ENCODE results near the gene CYRIA. TPM values are rescaled to one million over a fixed set of nuclear protein-coding genes. Genes with fewer than 3 reads are reported as not detected.
A peak's percentile ranks its signal among the peaks of the same experiment; 100 is the strongest.

The CYRIA gene
- total RNA-seq, 1 experiment from 2014 or later: 4.5 TPM

DNA sequence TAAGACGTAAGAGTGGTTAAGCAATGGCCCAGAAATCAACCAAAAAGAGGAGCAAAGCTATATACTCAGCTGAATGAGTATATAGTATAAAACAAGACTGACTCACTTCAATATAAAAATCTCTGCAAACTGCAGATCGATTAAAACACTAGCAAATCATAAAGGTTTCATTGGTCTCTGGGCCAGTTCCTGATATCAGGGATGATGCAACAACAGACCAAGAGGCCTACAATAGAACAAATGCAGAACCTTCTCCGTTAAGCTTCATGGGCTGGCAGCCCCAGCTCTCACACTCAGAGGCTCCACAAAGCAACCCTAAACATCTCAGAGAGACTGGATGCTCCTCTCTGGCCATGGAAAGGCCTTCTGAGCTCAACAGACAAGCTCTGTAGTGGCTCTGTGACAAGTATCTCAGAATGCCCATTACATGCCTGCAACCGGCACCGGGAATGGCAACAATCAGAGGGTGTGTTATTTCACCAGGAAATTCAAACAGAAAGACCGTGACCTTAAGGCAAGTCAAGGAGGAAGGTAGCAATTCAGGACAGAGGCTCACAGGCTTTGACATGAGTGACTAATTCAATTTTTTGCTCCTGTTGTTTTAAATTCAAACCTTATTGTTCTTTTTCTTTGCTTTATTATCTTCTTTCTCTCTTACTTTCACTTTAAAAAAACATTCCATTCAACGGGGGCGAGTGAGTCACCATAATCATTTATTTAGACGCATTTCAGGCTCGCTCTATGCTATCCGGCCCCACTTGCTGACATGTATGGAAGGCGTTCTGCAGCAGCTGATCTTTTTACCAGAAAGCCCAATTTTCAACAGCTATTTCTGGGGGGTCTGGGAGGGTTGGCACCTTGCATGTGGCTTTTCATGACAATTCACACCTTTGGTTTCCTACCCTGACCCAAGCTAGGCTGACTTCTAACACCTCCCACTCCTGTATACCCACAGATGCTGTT lies 15.1 kb downstream of the CYRIA start:
- DNase-seq (ENCODE audit: low read depth): peak; percentile 64

DNA sequence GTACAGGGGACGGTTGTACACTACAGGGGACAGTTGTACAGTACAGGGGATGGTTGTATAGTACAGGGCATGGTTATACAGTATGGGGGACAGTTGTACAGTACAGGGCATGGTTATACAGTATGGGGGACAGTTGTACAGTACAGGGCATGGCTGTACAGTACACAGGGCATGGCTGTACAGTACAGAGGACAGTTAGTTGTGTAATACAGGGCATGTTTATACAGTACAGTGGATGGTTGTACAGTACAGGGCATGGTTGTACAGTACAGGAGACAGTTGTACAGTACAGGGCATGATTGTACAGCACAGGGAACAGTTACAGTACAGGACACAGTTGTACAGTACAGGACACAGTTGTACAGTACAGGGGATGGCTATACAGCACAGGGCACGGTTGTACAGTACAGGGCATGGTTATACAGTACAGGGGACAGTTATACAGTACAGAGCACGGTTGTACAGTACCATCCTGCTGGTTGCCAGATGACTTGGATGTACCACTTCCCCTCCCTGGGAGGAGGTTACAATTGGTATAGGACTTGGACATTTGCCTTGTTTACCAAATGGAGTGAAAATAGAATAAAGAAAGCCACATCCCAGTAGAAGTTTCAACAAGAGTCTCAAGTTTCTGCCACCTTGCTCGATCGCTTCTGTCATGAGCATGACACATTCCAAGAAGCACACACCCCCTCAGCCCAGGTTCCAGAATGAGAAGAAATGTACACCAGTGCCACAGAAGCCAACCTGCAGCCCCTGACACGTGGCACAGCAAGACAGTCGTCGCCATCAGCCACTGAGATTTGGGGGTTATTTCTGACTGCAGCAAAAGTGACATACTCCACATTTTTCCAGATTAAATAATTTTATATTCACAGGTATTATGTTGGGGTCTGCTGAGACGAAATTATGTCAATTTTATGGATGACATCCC lies 16.0 kb downstream of the CYRIA start:
- no peak for DNase-seq (ENCODE audit: low read depth)

DNA sequence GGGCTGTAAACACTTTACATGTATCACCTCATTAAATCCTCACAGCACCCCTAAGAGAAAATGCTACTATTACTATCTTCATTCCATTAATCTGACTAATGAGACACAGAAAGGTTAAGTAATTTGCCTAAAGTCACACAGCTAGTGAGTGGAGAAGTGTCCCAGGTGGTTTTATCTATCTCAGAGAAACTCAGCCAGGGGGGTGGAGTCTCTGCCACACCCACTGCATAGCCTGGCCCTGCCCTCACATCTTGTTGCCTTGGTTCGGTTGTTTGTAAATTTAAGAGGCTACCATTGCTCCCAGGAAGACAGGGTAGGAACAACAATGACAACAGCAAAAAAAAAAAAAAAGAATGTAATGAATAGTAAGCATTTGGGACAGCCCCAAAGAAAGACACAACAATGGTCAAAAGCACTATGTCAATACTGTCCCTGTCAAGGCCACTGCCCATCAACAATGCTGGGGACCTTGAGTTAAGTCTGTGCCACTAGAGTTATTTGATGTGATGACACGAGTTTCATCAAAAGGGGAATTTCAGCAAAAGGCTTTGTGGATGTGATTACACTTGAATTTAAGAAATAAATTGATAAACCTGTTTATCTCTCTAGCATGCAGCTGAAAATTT lies 17.5 kb downstream of the CYRIA start:
- DNase-seq (ENCODE audit: low read depth): no peak

DNA sequence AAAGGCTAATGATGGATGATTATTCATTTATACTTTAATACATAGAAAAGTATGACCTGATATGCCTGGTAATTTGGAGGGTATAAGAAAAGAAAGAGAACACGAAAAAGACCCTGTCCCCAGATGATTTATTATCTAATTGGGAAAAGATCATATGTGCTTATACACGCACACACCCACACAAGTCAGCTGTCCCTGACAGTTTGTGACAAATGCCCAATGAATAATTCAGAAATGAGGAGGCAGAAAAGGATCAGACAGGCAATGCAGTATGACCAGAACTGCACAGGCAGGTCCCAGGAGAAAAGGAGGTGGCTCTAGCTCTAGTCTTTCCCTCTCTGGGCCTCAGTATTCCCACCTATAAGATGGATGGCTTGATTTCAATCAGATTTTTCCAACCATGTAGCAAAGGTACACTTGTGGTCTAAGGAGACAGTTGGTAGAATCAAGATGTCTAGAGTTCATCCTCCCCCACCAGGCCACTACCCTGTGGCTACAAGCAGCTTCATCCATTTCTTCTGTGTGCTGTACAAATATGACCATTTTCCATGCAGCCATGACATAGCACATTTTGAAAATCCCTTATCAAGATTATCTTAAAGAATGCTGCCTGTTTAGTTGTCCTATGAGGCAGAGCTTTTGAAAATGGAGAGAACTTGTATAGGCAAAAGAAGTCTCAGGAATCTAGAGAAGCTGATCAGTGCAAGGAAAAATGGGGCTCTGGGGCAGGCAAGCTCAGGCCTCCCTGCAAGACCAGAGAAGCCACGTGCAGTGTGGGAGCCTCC lies 19.7 kb downstream of the CYRIA start:
- DNase-seq (ENCODE audit: low read depth): no peak

DNA sequence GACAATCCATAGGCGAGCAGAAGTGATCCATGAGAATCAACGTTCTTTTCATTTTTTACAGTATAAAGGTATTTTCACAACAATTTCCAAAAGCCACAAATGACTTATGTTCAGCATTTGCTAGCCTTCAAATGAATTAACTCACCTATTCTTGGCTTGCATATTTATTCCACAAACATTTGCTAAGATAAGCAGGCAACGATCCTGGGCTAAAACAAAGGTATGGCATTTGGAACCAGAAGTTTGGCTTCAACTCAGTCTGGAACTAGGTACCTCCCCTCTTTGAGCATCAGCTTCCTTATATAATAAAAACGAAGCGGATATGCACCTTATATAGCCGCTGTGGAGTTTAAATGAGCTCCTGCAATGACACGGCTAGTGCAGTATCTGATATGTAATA lies 20.5 kb downstream of the CYRIA start:
- no peak for DNase-seq (ENCODE audit: low read depth)

DNA sequence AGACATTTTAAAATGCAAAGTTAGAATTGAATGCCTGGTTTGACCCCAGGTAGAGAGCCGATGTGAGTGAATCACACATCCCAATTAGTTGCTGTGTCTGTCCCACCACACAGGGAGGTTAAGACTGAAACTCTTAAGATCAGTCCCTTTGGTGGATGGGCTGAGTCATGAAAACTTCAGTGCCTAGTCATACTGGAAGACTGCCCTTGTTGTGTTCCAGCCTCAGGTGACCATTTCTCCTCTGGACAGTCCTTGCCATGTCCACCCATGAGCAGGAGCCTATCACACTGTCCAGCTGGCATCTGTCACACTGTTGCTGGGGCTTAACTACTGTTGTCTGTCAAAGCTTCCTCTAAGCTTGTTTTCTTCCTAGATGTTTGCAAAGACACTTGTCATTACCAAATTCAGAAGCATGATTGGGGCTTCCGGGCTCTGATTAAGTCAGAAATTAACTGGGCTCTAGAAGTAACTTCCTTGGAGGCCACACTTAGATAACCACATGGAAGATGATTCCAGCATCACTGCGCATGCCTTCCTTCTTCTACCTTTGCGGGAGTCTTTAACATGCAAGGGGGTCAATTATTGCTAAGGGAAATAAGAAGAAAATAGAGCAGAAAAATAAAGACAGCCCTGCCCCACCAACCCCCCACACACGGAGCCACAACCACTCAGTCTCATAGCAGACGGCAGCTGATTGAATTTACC lies 21.3 kb downstream of the CYRIA start:
- peak; percentile 41 for DNase-seq (ENCODE audit: low read depth)

DNA sequence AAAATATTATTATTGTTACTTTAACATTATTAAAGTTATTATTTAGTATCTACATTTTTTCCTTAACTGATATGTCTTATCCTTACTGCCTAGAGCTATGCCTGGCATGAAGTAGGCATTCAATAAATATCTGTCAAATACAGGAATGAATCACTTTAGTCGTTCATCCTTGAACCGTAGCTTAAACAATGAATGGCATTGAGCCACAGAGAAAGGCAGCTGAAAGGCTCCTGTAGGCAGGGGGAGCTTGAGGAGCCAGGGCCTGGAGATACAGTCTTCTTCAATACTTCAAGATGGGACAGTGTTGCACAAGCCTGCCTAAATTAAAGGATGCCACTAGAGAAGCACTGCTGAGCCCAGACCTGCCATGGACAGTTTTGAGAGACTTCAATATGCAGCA lies 22.5 kb downstream of the CYRIA start:
- no peak for DNase-seq (ENCODE audit: low read depth)

DNA sequence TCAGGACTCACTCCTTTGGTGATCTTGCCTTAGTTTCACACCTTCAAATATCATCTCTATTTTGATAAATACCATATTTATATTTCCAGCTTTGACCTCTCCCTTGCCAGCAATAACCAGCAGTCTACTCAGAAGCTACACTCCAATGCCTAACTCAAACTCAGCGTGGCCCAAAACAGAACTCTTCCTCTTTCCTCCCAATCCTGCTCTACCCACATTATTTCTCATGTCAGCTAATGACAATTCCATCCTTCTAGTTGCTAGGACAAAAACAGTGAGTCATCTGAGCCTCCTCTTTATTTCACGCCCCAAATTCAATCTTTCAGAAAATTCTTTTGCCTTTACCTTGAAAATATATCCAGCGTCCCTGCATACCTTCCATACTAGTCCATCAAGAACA lies 23.5 kb downstream of the CYRIA start:
- DNase-seq (ENCODE audit: low read depth): no peak

DNA sequence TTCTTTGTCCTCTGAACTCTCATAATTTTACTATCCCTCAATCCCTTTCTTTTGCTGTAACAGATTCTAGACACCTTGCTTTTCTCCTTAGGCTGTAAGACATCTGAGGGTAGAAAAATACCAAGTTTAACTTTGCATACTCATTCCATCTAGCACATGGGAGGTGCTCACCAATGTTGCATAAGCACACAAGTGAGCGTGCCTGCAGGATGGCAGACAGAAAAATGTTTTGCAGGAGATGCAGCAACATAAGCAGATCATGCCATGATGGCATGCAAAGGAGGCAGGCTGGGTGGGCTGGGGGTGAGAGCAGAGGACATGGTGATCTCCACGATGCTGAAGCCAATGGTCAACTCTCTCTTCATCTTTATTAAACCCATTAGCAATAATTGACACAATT lies 24.1 kb downstream of the CYRIA start:
- DNase-seq (ENCODE audit: low read depth): no peak

DNA sequence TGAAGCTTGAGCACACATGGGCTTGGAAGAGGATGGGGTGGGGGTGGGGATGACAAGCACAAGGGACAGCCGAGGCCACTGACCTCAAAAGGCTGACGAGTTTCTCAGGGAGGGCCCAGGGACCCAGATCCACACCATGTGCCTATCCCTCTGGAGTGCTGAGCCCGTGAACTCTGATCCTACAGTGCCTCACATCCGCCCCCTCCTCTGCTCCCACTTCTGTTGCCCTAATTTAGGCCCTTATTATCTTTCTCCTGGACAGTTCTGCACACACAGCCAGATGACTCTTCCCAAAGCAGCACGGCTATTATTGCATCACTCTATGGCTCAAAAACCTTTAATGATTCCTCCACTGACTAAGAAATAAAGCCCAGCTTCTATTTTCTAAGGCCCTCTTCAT lies 24.8 kb downstream of the CYRIA start:
- DNase-seq (ENCODE audit: low read depth): peak; percentile 24

DNA sequence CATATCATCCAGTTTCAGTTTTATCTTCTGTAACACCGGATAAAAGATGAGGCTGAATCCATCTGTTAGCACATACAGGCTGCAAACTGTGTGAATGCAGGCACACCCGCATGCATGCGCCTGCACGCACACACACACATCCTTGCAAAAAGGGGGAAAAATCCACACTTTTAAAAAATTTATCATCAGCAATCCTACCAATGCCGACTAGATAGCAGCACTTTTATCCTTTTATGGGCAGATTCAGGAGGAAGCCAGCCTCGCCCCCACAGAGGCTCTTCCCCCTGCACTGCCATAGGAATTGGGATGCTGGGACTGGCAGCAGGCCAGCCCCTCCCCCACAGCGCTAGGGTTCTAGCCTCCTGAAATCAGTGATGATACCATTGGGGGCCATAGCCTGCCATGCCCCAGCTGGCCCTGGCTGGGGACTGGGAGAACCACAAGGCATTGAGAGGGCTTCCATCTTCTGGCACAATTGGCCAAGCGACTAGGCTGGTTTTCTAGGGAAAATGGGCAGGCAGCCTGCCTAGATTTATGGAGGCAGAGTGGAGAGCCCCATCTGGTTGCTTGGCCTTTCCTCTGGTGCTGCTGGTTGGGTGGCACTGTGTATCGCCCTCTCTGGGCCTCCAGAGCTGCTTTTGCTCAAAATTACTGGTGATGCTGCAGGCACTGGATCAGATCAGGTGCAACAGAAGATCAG lies 25.5 kb downstream of the CYRIA start:
- peak; percentile 33 for DNase-seq (ENCODE audit: low read depth)

DNA sequence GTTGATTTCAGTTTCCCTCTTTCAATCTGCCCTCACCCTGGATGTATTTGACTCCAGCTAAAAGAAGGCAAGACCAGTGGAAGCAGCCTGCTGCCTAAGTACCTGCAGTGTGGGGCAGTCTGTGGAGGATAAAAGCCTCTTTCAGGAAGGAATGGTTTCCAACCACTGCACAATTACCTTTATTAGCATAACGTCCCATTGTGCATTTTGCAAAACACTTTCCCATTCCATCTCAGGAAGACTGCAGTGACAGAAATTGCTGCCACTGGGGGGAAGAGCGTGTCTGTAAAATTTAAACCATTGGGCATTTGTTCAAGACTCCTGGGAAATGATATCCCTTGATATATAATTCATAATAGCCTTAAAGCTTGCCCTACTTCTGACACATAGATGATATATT lies 26.2 kb downstream of the CYRIA start:
- DNase-seq (ENCODE audit: low read depth): peak; percentile 41

DNA sequence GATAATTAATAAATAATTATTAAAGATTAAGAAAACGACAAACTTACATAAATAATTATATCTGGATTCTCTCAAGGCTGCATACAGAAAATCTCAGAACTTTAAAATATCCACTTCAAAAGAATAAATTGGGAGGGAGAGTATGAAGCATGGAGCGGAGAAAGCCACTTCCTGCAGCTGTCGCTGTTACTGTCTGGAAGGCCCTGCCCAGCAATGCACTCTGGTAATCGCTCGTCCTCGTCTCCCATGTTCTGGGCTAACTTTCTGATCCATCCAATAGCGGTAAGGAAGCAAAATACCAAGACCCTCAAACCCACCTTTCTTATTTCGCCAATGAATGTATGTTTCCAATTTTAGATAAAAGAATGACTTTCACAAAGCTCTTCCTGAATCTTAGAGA lies 26.7 kb downstream of the CYRIA start:
- peak; percentile 80 for DNase-seq (ENCODE audit: low read depth)

DNA sequence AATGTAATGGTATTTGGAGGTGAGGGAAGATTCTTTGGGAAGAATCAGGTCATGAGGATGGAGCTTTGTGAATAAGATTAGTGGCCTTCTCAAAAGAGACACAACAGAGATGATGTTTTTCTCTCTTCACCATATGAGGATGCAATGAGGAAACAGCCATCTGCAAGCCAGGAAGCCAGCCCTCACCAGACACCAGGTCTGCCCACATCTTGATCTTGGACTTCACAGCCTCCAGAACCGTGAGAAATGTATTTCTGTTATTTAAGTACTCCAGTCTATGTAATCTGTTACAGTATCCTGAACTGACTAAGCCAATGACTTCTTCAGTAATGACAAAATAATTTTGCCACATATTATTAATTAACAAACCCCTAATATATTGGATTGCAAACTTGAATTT lies 28.3 kb downstream of the CYRIA start:
- DNase-seq (ENCODE audit: low read depth): no peak

DNA sequence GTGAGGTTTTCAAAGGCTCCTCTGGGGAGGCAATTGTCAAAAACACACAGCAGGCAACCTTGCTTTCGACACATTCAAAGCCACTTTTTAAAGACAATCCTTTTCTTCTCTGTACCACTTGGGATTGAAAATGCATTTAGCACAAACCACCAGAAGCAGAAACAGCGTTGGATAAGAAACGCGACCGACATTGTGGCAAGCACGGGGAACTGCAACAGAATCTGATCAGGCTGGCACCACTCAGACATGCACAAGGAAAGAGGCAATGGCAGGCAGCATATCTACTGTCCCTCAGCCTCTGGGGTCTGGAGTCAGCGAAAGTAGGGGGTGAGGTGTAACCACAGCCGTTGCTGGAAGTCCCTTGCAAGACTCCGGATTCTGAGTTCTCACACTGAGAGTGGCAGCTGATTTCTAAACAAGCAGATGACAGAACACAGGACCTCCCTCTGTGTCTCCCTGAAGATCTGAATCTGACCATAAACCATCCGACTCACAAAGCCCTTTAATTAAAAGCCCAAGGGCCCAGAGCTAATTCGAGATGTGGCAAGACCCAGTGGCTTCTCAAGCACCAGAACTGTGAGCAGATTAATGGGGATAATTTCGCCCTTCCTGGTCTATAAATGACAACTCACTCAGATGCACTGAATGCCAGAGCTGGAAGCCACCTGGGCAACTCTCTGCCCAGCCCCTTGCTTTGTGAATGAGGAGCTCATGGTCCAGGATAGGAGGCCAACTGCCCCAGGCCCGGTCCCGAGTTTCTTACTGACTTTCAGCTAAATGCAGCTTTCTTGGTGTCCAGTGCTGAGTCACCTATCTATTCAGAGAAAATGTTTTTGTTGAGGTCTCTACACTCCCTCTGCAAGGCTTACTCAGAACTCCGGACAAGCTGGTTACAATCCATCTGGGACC lies 29.6 kb downstream of the CYRIA start:
- peak; percentile 84 for DNase-seq (ENCODE audit: low read depth)

DNA sequence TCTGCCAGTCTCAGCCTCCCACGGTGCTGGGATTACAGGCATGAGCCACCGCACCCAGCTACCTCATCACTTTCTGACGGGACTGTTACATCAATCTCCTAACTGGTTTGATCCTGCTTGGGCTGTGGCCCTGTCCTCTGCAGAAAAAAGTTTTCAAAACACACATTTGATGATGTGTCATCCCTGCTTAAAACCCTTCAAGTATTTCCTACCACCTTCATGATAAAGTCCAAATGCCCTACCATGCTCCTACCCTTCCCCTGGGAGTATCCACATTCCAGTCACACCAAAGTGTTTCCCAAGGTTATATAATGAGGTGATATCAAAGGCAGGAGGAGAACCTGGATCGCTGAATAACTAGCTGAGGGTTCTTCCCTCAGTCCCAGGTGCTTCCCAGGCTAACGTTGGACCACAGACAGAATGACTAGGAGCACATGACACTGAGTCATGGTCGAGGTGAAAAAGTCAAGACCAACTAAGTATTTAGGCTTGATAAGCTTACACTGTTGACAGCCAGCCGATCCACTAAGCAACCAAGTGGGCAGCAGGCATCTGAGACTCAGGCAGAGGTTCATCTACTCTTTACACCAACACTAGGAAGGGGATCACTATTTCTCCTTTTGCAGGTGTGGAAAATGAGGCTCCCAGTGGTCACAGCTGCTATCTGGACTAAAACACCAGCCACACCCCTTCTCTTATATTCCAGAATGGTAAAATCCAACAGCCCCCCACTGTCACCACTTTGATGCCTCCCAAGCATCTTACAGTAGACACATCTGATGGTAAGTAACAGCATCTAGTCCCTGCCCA lies 31.8 kb downstream of the CYRIA start:
- DNase-seq (ENCODE audit: low read depth): peak; percentile 83

DNA sequence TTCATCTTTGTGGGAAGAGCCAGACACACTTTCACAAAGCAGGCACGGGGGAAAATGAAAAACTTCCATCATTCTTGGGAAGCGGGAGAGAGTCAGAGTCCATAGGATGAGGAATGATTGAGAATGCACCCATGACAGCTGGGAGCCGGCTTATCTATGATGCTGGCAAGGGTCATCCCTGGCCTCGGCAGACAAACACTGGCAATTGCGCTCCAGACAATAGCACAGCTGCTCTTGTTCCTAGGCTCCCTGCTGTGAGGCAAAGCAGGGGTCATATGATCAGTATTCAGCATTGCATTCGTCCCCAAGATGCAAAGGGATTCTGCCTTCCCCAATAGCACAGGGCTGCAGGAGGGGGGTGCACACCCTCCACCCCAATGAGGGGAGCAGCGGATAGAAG lies 33.0 kb downstream of the CYRIA start:
- peak; percentile 71 for DNase-seq (ENCODE audit: low read depth)

DNA sequence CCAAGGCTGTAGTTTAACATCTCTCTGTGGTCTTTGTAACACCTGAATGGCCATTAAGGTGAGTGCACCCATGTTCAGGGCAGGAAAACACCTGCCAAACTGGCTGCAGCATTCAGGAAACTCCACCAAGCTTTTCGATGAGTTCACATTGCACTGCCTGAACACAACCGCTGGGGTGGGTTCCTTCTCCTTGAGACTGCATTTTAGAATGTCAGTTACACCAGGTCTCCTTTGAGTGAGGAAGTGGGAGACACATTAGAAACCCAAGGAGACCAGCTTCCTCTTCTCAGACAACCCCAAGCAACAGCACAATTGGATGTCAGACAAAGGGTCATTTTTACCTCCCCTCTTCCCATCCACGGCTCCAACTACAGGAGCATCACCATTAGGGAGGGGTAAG lies 35.2 kb downstream of the CYRIA start:
- no peak for DNase-seq (ENCODE audit: low read depth)
